Transverse colon (tissue), 4 donors: Measurements from ENCODE around the gene DUS3L. TPM values are rescaled to one million over a fixed set of nuclear protein-coding genes. Genes with fewer than 3 reads are reported as not detected.

Experiments used
- DNase-seq: peaks from one replicate; pipeline ENCODE4 v3.0.0-alpha.2; 2019
- H3K27ac ChIP-seq, 4 donors: fragments of 200-600 bp; sonication (generic); 2 replicates each; pipeline ENCODE4 v1.5.1; 2016 to 2018; ENCODE audit warnings: inconsistent platforms in 4 of 4
- H3K27me3 ChIP-seq: fragments of 200-600 bp; sonication (generic); 2 replicates; pipeline ENCODE4 v1.5.1; 2017; ENCODE audit warnings: inconsistent platforms
- H3K36me3 ChIP-seq, 4 donors: fragments of 200-600 bp; sonication (generic); 2 replicates each; pipeline ENCODE4 v1.5.1; 2017 to 2019; ENCODE audit warnings: inconsistent platforms in 4 of 4
- H3K4me1 ChIP-seq, 4 donors: fragments of 200-600 bp; sonication (generic); 2 replicates each; pipeline ENCODE4 v1.5.1; 2017 to 2020; ENCODE audit warnings: inconsistent platforms in 4 of 4
- H3K4me3 ChIP-seq, 4 donors: fragments of 200-600 bp; sonication (generic); 1 replicate in 1 of 4; 2 replicates in 3 of 4; pipeline versions ENCODE4 v1.5.1 to v1.6.1; 2017 to 2019; ENCODE audit warnings: inconsistent platforms in 4 of 4
- H3K9me3 ChIP-seq, 2 donors: fragments of 200-600 bp; sonication (generic); 2 replicates each; pipeline ENCODE4 v1.5.1; 2017 to 2019; ENCODE audit warnings: inconsistent platforms in 2 of 2
- CTCF ChIP-seq, 5 experiments: fragments of 200-600 bp in 3 of 5; fragments of 450-650 bp in 2 of 5; sonication (generic) in 3 of 5; IDR thresholded peaks; 1 replicate in 2 of 5; 2 replicates in 3 of 5; pipeline ENCODE4 v1.5.1; 2016 to 2017; ENCODE audit warnings: antibody characterized with exemption in 5 of 5, inconsistent platforms in 3 of 5, mild to moderate bottlenecking in 2 of 5, moderate library complexity in 1 of 5
- EP300 ChIP-seq: sonication (generic); formaldehyde crosslinking; IDR thresholded peaks from one replicate; pipeline ENCODE4 v1.6.1; 2017; ENCODE audit warnings: antibody characterized with exemption, low read depth
- POLR2A ChIP-seq: fragments of 450-650 bp; IDR thresholded peaks from one replicate; pipeline ENCODE4 v1.6.1; 2016; ENCODE audit warnings: antibody characterized with exemption, mild to moderate bottlenecking, moderate library complexity
- POLR2AphosphoS5 ChIP-seq, 3 donors: sonication (generic); formaldehyde crosslinking; IDR thresholded peaks; one replicate each; pipeline ENCODE4 v1.6.1; 2016; ENCODE audit warnings: antibody characterized with exemption in 3 of 3
- WGBS, 2 donors: methylation state at CpG; one replicate each; pipeline ENCODE4 v1.1.5; 2018; ENCODE audit warnings: low coverage in 1 of 2; 5-methylcytosine and 5-hydroxymethylcytosine counted together
- in situ Hi-C, 4 donors: fragments of 200-750 bp; cut with MboI; loops; one replicate each; pipeline versions ENCODE4 v1.15.0 to v1.15.1; 2017; ENCODE audit warnings: low sequenced_read_pairs in 3 of 4, low pct_ligation_motif_present in 1 of 4, low pct_unique_long_range_greater_than_20kb in 1 of 4
- intact Hi-C: fragments of 100-400 bp; cut with DNase I; formaldehyde crosslinking; loops from one replicate; pipeline ENCODE4 v1.15.1; 2023; ENCODE audit warnings: low total_unique reads
- total RNA-seq, 4 donors: library from RNA; depleted of rRNA; stranded (reverse); fragments of >200 nt; gene quantifications; one replicate each; pipeline ENCODE4 v1.1.0, GENCODE V29; 2016

The DUS3L gene
- total RNA-seq, 4 donors from 2014 or later: 28.3 to 86.6 (median 56.6) TPM

- no peak for DNase-seq
- no peaks in the 10 kb centered on the region for H3K36me3 ChIP-seq
- intact Hi-C loops (no loop called here), in situ Hi-C loops (no loop called here)
- WGBS, 2 donors: 79% methylated on average over 31 of the region's 34 CpGs; no CpG with 5 or more reads in 1 of the 2 donors
- H3K27me3 ChIP-seq: no peaks in the 10 kb centered on the region
- no peak for TF ChIP-seq POLR2A
- TF ChIP-seq POLR2AphosphoS5 (IDR thresholded peaks at IDR 0.05): no peak
- TF ChIP-seq EP300: no peak
- TF ChIP-seq CTCF (IDR thresholded peaks at IDR 0.05): no peak
- H3K9me3 ChIP-seq: no peaks in the 10 kb centered on the region
- peaks cover 9 to 33% (median 28%) of the 10 kb centered on the region in 4 donors for H3K4me1 ChIP-seq
- H3K27ac ChIP-seq: peak overlapping the region; percentile 82 to 96 (median 90)
- peak overlapping the region in 1 of 4 donors; percentile 50 for H3K4me3 ChIP-seq
Observed at GRCh38 chr19:5829567-5830310, 38.8 kb upstream of the DUS3L start.

GRCh38 chr19:5828661-5829566 is 38.0 kb upstream of the DUS3L start:
- H3K9me3 ChIP-seq: no peaks in the 10 kb centered on the region
- no peaks in the 10 kb centered on the region for H3K27me3 ChIP-seq
- intact Hi-C loops: no loop called here
- peak; percentile 58 for DNase-seq
- no peak for TF ChIP-seq EP300
- no peak for TF ChIP-seq POLR2A
- TF ChIP-seq CTCF (IDR thresholded peaks at IDR 0.05): no peak
- peak; percentile 43 to 68 (median 49) for TF ChIP-seq POLR2AphosphoS5 (IDR thresholded peaks at IDR 0.05)
- 39% methylated on average over 34 of the region's 47 CpGs; no CpG with 5 or more reads in 1 of the 2 donors for whole genome bisulfite sequencing, 2 donors
- H3K4me1 ChIP-seq: peaks cover 9 to 33% (median 28%) of the 10 kb centered on the region in 4 donors
- peak overlapping the region; percentile 29 to 50 (median 32) for H3K4me3 ChIP-seq
- in situ Hi-C loops: no loop called here
- no peaks in the 10 kb centered on the region for H3K36me3 ChIP-seq
- H3K27ac ChIP-seq: peak overlapping the region; percentile 82 to 96 (median 90)

GRCh38 chr19:5827891-5828660 is 37.1 kb upstream of the DUS3L start:
- DNase-seq: peak; percentile 95
- no peaks in the 10 kb centered on the region for H3K9me3 ChIP-seq
- in situ Hi-C loops: no loop called here
- TF ChIP-seq CTCF (IDR thresholded peaks at IDR 0.05) (no peak), EP300 (no peak), POLR2A (peak; percentile 90), POLR2AphosphoS5 (IDR thresholded peaks at IDR 0.05) (peak; percentile 94 to 95 (median 94))
- H3K27ac ChIP-seq: peak overlapping the region; percentile 82 to 96 (median 90)
- no peaks in the 10 kb centered on the region for H3K27me3 ChIP-seq
- H3K4me3 ChIP-seq: peak overlapping the region; percentile 29 to 50 (median 32)
- peaks cover 9 to 33% (median 28%) of the 10 kb centered on the region in 4 donors for H3K4me1 ChIP-seq
- no peaks in the 10 kb centered on the region for H3K36me3 ChIP-seq
- 12% methylated on average over 78 of the region's 91 CpGs; no CpG with 5 or more reads in 1 of the 2 donors for WGBS, 2 donors
- intact Hi-C loops: no loop called here
